NCI-H345 treated with DMSO at 0.1 percent for 48 hours (cell line): ENCODE results near the gene PCGF2.

Source experiments
- DNase-seq: peaks from one replicate; lab custom pipeline; 2025; ENCODE audit not compliant: unreplicated experiment; lab: John Stamatoyannopoulos, UW

Gene PCGF2

DNA sequence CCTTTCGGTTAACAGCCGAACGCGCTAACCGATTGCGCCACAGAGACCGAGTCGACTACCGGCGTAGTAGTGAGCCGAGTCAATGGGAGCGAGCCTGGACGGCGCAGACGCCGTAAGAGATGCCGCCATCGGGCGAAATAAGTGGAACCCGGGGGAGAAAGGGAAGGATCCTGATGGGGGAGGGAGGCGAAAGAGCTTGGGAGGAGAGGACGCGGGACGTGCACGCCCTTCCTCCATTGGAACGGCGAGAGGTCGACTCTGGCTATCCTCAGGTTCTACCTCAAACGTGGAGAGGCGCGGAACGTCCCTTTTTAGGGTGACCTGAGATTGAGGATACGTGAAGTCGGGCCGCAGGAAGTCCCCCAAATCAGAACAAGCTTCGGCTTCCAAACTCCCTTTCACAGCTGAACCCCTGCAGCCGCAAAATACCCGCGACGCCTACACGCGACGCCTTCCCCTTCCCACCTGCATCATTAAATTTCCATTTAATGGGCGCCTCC, 3.7 kb upstream of the PCGF2 start:
- peak; percentile 64 for DNase-seq

DNA sequence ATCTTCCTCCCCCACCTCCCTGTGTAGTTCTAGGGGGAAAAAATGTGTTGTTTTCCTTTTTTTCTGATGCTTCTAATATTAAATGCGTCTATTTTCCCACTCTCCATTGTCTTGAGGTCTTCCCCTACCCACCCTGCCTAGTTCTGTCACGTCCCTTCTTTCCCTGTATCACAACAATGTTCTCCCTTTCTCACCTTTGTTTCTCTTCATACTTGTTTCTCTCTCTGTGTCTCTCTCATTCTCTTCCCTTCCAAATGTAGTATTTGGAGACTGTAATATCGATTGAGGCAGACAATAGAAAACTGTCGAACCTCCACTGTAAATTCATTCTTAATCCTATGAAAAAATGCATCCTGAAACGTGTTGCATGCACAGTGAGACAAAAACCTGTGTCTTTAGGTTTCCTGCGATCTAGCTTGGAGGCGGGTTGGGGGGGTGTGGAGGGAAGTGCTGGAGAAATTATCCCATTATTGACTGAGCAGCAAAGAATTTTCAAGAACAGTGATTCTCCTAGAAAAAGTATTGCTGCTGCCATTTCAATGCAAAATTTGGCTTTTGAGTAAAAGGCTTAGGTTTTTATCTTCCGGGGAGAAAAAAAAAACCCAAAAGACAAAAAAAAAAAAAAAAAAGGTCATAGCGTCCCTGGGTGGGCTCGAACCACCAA, 3.1 kb upstream of the PCGF2 start:
- peak; percentile 64 for DNase-seq

DNA sequence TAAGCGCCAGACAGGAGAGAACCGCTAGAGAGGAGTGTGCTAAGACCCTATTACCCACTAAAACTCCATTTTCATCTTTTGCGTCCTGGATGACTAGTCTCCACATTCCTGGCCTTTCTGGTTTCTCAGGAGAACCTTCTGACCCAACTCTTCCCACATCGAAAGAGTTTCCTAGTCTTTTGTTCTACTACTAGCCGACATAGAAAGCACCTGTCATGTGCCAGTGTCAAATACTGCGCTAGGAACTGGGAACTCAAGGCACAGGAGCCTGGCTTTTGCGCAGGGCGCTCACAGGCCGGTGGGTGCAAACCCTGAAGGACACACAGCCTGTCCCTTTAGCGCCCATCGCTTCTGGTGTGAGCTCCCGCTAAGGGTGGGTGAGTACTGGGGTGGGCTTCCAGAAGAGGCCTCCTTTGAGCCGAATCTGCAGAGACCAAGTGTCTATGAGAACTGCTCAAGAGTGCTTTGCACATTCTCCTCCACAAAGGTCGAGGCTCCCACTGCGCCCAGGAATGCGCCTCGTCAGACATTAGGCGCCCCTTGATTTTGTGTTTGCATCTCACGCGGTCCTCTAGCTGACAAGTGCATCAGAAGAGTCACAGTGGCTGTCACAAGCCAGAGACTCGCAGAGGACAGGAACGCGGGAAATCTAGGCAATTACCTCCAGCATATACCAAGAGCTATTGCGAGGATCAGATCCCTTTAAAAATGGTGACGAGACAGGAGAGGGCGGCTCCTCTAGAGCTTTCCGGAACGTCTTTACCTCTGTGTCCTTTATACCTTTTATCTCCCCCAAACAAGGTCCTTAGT, 2.4 kb upstream of the PCGF2 start:
- peak; percentile 67 for DNase-seq

DNA sequence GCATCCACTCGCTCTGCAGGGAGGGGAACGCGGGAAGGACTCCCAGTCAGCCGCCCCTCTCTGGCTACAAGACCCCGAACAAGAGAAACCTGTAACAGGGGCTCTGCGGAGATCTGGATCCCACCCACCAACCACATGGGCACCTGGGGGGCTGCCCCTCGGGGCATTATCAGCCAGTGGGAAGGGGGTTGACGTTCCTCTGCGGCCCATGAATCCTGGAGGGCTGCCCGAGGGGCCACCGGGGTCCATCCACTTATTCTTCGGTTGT, 1.8 kb upstream of the PCGF2 start:
- no peak for DNase-seq

DNA sequence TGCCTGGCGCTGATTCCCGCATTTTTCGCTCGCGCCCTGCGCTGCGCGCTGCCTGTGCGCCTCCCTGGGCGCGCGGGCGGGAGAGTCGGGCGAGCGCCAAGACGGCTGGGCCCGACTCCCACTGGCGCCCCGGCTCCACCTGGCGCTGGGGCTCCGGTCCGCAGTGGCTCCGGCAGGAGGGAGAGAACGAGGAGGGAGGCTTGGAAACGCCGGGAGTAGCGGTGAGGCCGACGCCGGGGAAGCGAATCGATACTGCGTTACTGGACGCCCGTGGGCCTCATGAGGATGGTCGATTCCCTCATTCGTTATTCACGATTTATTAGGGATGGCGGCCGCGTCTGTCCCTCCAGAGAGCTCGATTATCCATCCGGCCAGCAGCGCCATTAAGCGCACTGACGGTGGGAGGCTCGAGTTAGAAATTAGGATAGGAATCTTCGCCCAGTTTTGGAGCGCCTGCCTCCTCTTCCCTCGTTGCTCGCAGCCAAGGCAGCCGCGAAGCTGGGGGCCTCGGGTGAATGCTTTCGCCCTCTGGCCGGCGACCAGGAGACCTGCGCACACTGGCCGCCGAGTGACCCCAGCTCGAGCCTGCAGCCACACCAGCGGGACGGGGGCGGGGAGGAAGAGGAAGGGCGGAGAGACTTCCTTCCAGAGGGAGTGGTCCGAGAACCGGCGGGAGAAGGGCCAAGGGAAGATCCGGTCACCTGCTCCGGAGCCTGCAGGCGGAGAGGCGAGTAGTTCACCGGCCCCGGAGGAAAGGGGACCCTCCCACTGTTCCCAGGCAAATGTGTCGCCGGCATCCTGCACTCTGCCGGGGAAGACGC, 1.3 kb upstream of the PCGF2 start:
- peak; percentile 54 for DNase-seq

DNA sequence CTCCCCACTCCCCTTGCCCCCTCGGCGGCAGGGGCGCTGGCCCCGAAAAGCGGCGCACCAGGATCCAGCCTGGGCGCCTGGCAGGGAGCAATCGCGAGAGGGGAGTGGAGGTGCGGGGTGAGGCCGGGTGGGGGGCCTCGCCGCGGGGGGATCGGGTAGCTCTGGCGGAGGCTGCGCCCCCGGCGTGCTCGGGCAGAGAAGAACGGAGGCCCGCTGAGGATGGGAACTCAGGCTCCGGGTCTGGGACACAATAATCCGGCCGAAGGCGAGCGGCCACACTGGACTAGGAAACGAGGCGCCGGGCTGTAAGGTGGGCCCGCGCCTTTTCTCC, 721 bp upstream of the PCGF2 start:
- DNase-seq = no peak

DNA sequence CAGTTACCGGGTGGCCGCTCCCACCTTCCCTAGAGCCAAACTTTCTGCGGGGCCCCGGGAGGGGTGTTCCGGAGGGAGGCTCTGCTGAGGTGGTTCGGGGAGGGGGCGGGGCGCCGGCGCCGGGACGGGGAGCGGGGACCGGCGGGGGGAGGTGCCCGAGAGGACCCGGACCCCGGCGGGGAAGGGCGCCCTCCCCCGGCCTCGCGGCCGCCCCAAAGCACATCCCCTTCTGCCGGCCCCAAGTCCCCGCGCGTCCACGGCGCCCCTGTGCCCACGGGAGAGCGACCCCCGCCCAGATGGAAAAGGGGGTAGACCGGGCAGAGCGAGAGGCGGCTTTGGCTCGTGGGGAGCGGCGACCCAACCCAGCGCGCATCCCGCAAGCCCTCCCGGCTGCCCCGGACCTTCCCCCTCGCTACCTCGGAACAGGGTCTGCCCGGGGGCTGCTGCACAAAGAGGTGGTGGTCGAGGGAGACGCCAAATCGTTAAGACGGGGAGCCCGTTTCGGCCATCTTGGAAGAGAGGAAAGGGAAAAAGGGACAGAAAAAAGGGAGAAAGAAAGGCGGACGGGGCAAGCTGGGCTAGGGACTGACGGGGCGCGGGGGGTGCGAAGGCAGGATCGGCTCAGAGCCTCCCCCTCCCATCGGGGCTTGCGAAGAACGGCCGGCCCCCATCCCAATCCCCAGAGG, 530 bp downstream of the PCGF2 start:
- no peak for DNase-seq

DNA sequence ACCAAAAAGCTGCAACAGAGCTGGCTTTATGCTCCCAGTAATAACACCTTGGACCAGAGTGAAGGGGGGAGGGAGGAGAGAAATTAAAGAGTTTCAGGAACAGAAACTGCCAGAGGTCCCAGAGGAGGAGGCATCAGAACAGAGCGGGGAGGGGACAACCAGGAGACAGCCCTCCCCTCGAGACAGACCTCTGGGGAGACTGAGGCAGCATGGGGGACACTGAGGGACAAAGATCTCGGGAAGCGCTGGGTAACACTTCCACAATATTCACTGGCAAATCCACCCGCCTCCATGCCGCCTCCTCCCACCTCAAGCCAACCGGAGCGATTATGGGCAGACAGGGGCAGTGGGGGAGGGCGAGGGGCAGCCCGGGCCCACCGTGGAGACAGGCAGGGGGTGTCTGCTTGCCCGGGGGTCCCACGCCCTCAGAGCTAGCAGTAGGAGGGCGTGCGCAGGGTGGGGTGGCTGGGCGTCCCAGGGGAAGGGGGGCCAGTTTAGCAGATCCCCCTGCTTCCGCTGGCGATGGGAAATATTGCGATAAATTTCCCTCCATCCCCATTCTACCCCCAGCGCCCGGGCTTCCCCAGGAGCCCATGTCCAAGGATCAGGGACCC, 1.2 kb downstream of the PCGF2 start:
- DNase-seq = no peak

DNA sequence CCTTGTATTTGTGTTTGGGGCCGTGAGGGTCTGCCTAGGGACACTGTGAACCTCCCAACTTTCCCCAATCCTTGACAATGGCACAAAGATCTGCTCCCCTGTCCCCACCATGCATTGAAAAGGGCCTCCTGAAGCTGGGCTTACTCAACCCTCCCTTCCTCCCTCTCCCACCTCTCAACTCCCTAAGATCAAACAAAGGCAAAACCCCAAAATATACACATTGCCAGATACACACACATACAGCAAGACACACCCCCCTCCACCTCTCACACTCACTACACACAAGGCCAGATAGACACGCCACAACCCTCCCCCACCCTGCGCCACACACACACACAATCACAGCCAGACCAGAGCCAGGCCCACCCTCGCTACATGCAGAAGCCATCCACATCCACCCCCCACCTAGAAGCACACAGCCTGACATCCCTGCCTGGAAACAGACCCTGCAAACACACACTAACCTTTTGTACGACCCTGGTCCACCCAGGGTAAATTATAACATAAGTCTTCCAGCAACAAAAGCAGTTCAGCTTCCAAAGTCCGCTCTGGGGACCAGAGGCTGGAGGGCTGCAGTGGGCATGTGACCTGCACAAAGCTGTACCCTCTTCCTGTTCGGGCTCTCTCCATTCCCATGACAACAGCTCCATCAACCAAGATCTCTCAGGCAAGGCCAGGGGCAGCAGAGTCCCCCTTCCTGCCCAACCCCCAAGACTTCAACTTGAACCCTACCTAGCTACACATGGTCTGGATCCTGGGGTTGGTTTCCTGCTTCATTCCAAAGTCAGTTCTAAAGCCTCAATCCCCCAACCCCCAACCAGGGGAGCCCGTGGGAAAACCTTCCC, 1.9 kb downstream of the PCGF2 start:
- DNase-seq = no peak

DNA sequence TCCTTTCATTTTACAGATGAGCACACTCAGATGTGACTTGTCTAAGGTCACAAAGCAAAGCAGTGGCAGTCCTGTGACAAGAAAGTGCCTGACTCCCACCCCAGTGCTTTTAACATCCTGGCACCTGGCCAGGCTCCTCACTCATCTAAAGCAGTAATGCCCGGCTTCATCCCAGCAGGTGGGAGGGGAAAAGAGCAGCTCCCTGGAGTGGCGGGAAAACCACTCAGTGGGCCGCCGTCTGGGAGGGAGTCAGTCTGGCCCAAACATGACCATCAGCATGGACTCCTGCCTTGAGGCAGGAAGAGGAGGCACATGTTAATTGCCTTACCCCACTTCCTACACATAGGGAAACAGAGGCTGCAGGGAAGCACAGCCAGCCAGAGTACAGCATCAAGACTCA, 2.6 kb downstream of the PCGF2 start:
- peak; percentile 92 for DNase-seq

DNA sequence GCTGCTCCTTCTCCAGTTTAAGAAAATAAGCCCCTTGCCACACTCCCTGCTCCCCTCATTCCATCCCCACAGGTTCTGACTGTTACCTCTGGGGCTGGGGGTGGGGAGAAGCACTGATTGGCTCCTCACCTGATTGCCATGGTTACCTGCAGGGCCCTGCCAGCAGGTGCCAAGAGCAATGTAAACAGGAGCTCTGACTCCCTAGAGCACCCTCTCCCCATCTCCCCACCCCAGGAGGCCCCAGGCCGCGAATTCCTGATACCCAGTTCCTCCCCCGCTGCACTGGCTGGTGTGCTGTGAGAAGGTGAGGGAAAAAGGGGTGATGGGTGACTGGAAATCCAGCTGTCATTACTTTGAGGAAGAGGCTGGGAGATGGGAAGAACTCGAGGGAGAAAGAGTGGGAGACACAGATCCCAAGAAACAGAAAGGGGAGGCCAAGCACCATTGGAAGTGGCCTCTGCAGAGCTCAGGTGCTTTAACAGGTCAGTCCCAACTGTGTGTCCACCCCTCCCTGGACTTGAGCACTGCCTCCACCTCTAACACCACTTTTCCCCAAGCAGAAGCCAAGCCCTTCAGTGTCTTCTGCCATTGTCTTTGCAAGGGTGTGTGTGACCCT, 4.5 kb downstream of the PCGF2 start:
- peak; percentile 44 for DNase-seq

DNA sequence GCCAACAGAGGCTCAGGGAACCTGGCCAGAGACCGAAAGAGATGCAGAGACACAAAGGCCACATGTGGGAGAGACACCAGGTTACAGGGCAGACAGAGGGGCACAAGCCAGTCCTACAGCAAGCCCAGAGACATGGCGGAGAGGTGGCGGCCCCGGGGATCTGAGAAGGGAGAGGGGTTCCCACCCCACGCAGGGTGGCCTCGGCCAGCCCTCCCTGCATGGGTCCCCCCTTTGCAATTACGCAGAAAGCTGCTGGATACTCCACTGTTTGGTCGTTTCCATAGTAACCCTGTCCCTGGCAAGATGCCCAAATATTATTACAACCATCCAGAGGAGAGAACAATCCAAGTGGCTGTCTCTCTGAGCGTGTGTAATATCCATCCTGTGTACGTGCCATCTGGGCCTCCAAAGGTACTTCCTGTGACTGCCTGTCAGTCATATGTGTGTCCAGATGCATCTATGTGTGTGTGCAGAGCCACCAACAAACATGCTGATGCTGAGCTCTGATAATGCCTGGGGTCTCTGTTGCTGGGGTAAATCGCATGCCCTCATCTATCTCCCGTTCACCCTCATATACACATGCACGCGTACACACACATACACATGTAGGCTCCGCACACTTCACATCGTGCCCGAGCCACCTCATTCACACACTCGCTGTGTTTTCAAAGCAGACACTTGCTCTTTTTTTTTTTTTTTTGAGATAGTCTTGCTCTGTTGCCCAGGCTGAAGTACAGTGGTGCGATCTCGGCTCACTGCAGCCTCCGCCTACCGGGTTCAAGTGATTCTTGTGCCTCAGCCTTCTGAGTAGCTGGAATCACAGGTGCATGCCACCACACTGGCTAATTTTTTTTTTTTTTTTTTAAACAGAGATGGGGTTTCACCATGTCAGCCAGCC, 5.5 kb downstream of the PCGF2 start:
- peak; percentile 10 for DNase-seq

DNA sequence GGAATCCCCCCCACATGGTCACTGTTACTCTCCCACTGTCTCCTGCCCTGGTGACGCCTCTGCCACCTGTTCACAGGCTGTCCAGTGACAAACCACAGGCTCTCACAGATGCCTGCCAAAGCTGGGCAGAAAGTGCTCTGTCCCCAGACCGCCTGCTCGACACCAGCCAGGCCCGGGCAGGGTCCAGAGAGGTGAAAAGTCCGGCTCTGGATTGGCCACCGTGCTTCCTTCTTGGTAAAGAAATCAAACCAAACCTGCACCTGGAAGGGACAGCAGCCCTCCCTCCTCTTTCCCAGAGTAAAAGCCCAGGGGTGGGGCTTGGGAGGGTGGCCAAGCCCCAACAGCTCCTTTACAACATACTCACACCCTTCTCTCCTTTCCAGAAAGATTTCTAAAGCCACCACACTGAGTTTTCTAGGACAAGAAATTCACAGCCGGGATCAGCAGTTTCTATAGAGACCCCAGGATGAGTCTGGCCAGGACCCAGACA, 6.2 kb downstream of the PCGF2 start:
- DNase-seq = no peak

DNA sequence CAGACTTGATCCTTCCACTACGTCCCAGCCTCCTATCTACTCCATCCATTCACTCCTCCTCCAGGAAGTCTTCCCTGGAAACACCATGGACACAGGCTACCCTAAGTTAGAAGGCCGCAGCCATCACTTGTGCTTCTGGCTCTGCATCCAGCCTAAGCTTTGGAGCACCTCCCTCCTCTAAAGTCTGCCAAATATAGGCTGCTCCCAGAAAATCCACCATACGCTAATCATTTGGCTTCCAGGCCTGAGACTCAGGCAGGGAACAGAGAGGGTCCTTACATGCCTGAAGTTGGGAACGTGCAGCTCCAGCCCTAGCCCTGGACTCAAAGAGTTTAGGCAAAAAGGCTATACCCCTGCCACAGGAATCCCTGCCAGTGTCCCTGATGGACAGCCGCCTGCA, 6.7 kb downstream of the PCGF2 start:
- DNase-seq = no peak

DNA sequence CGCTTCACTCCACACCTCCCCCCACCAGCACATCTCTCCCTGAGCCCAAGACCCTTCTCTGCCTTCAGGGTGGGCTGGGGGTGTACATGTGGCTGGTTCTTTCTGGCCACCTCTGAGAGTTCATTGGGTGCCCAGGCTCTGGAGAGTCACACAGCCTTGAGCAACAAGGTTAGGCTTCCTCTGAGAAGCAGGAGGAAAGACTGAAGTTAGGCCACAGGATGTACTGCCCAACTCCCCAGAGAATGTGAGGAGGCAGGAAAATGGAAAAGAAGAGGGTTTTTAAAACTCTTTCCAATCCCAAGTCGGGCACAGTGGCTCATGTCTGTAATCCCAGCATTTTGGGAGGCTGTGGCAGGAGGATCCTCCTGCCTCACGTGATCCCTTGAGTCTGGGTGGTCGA, 7.3 kb downstream of the PCGF2 start:
- no peak for DNase-seq

DNA sequence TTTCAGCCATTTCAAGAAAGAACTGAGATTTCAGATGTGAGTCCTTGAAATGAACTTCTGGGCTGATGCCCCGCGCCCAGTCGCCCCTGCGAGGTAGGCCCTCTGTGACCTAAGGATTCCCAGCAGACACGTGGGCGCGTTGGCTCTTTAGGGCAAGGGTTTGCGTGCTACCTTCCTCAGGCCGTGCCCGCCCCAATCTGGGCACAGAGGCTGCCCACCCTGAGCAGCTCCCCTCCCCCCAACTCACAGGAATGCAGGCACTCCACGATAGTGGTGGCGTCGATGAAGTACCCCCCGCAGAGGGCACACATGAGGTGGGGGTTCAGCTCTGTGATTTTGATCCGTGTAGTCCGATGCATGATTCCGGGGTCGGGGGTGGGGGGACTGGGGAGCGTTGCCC, 8.1 kb downstream of the PCGF2 start:
- no peak for DNase-seq

DNA sequence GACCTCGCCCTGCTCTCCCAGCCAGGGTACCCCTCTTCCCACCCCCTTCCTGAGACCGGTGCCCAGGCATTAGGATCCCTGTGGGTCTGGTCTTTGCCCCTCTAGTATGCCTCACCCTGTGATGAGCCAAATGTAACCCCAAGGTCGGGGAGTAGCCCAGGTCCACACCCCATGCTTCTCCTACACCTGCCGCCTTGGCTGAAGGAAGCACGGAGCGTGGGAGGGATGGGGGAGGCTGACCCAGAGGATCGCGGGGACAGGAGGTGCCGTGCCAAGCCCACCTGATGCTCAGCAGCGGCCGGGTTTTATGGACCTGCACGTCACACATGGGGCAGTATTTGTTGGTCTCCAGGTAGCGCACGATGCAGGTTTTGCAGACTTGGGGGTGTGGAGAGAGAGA, 8.8 kb downstream of the PCGF2 start:
- DNase-seq = no peak

DNA sequence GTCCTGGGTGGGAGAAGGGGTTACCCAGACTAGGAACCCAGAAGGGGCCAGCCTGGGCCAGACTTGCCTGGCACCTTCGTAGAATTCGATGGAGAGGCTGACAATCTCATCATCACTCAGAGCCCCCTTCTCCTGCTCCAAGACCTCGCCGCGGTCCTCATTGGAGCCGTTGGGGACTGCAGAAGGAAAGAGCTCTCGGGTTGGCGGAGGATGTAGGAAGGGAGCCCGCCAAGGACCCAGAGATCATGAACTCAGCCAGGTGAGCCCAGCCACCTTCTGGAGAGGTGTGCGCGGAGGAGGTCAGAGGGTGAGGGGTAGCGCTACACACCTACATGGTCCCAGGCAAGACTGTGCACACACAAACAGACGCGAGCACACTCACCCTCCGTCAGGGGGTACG, 9.4 kb downstream of the PCGF2 start:
- no peak for DNase-seq
